Panc1 (cell line): ENCODE data around the gene TMEM218. TPM values are rescaled to one million over a fixed set of nuclear protein-coding genes. Genes with fewer than 3 reads are reported as not detected.

Experiments used
- ATAC-seq: fragments of 200-7000 bp; cut with Tn5 transposase; 2 replicates; pipeline ENCODE4 v1.9.1; 2020; ENCODE audit warnings: mild to moderate bottlenecking, moderate library complexity
- BruUV-seq: library from RNA; stranded (reverse); fragments of 400-500 nt; replicated peaks from 2 replicates; lab custom pipeline; 2021; lab: Mats Ljungman, UMichigan
- CTCF ChIA-PET: fragments of 300-600 bp; sonication (Branson Sonifier 250); formaldehyde crosslinking; loops from one replicate; lab custom pipeline; 2022; ENCODE audit warnings: antibody characterized with exemption; lab: Charles Lee
- POLR2A ChIA-PET: fragments of 300-600 bp; sonication (Branson Sonifier 250); formaldehyde crosslinking; loops from one replicate; lab custom pipeline; 2022; ENCODE audit warnings: antibody characterized with exemption; lab: Charles Lee
- DNase-seq: peaks from one replicate; pipeline ENCODE4 v3.0.0-alpha.2; 2010; ENCODE audit warnings: low read depth, low spot score
- H3K27ac ChIP-seq: 2 replicates; pipeline ENCODE4 v1.5.1; 2011; ENCODE audit warnings: mild to moderate bottlenecking, low read length, inconsistent platforms
- H3K27me3 ChIP-seq: fragments of 200-500 bp; sonication (Bioruptor generic); 2 replicates; pipeline ENCODE4 v1.6.0; 2014; ENCODE audit warnings: low read length, inconsistent platforms; ENCODE audit not compliant: control insufficient read depth, insufficient read depth
- H3K36me3 ChIP-seq: fragments of 200-500 bp; sonication (Bioruptor generic); 2 replicates; pipeline ENCODE4 v1.5.1; 2014; ENCODE audit warnings: inconsistent platforms, mild to moderate bottlenecking, low read length, moderate library complexity; ENCODE audit not compliant: control insufficient read depth, insufficient read depth
- H3K4me1 ChIP-seq: 2 replicates; pipeline ENCODE4 v1.5.1; 2011; ENCODE audit warnings: inconsistent platforms, mild to moderate bottlenecking, low read length, moderate library complexity; ENCODE audit not compliant: control insufficient read depth, insufficient read depth
- H3K4me3 ChIP-seq, 2 experiments: 2 replicates each; pipeline ENCODE4 v1.5.1; 2011 to 2012; ENCODE audit warnings: low read depth in 2 of 2, low read length in 2 of 2, mild to moderate bottlenecking in 2 of 2, inconsistent platforms in 1 of 2, moderate library complexity in 1 of 2
- H3K9me3 ChIP-seq: fragments of 200-500 bp; sonication (Bioruptor generic); 2 replicates; pipeline ENCODE4 v1.5.1; 2014; ENCODE audit warnings: low read depth, mild to moderate bottlenecking, inconsistent platforms, low read length, moderate library complexity; ENCODE audit not compliant: control insufficient read depth, insufficient read depth
- POLR2AphosphoS5 ChIP-seq: IDR thresholded peaks from 2 replicates; pipeline ENCODE4 v1.6.1; 2012; ENCODE audit warnings: mild to moderate bottlenecking, low read depth, low read length, moderate library complexity
- REST ChIP-seq, 2 experiments: IDR thresholded peaks; 2 replicates each; pipeline ENCODE4 v1.6.1; 2011 to 2012; ENCODE audit warnings: low read depth in 2 of 2, control low read depth in 1 of 2, low read length in 1 of 2, mild to moderate bottlenecking in 1 of 2, moderate library complexity in 1 of 2; ENCODE audit not compliant: insufficient read depth in 1 of 2
- SIN3A ChIP-seq: IDR thresholded peaks from 2 replicates; pipeline ENCODE4 v1.6.1; 2012; ENCODE audit warnings: low read depth, mild to moderate bottlenecking, low read length, moderate library complexity, borderline replicate concordance; ENCODE audit not compliant: insufficient read depth
- TCF7L2 ChIP-seq: IDR thresholded peaks from 2 replicates; pipeline ENCODE4 v1.6.1; 2011; ENCODE audit warnings: mild to moderate bottlenecking, low read depth, low read length, inconsistent platforms
- in situ Hi-C: cut with HindIII; loops from 2 replicates; pipeline ENCODE4 v1.10.0; 2016; ENCODE audit warnings: low sequenced_read_pairs, low pct_unique_long_range_greater_than_20kb
- intact Hi-C: fragments of 100-400 bp; cut with micrococcal nuclease; formaldehyde crosslinking; loops from one replicate; pipeline ENCODE4 v1.10.0; 2022; ENCODE audit not compliant: unreplicated experiment
- total RNA-seq: library from RNA; stranded (reverse); gene quantifications from one replicate; pipeline ENCODE4 v1.2.1, GENCODE V29; 2021; ENCODE audit not compliant: unreplicated experiment
- TF ChIP-seq, protein P1 (sequence below): fragments of 450-650 bp; IDR thresholded peaks from 2 replicates; pipeline ENCODE4 v1.5.1; 2017; ENCODE audit warnings: mild to moderate bottlenecking

TMEM218 gene
- total RNA-seq, 1 experiment from 2014 or later = 26.8 TPM

GRCh38 chr11:125110506-125110905 lies 920 bp downstream of the TMEM218 start:
- H3K4me1 ChIP-seq = peaks cover 7% of the 10 kb centered on the region; the same call in 1 of the 2 replicates
- H3K27me3 ChIP-seq = no peaks in the 10 kb centered on the region
- intact Hi-C loops = no loop called here
- POLR2A ChIA-PET = no interaction called here
- H3K4me3 ChIP-seq = peak overlapping the region; percentile 89 to 97
- no peak for ATAC-seq
- H3K36me3 ChIP-seq = no peaks in the 10 kb centered on the region
- DNase-seq = no peak
- H3K27ac ChIP-seq = peak overlapping the region; percentile 96
- BruUV-seq = no TSS peak
- CTCF ChIA-PET = no interaction called here
- TF ChIP-seq REST (IDR thresholded peaks at IDR 0.05; ENCODE audit: insufficient read depth in 1 of 2, low read depth in 2 of 2, low read length in 1 of 2) (no peak), TCF7L2 (no peak), SIN3A (no peak), POLR2AphosphoS5 (no peak)
- TF ChIP-seq, protein P1, sequence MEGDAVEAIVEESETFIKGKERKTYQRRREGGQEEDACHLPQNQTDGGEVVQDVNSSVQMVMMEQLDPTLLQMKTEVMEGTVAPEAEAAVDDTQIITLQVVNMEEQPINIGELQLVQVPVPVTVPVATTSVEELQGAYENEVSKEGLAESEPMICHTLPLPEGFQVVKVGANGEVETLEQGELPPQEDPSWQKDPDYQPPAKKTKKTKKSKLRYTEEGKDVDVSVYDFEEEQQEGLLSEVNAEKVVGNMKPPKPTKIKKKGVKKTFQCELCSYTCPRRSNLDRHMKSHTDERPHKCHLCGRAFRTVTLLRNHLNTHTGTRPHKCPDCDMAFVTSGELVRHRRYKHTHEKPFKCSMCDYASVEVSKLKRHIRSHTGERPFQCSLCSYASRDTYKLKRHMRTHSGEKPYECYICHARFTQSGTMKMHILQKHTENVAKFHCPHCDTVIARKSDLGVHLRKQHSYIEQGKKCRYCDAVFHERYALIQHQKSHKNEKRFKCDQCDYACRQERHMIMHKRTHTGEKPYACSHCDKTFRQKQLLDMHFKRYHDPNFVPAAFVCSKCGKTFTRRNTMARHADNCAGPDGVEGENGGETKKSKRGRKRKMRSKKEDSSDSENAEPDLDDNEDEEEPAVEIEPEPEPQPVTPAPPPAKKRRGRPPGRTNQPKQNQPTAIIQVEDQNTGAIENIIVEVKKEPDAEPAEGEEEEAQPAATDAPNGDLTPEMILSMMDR = no peak
- in situ Hi-C loops = no loop called here
- H3K9me3 ChIP-seq = peaks cover 11% of the 10 kb centered on the region; the same call in 1 of the 2 replicates

DNA sequence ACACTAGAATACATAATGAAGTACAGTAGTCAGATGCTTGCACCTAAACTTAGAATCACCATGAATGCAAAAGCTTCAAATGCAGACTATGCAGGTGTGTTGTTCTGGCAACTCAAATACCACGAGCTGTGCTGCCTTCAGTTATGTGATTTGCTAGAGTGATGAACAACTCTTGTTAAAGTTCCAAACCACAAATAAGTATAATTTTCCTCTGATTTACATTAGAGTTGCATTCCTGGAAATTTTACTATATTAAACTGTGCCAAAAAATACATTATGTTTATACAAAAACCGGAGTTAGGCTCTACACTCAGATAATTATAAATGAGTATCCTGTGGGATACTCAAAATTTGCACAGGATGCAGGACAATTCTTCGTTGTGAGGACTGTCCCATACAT lies 3.0 kb downstream of the TMEM218 start:
- ChIA-PET POLR2A (interaction anchor here (0.6 kb wide), 1 partner anchor 26 kb away, joined by 3 read pairs; no protein-coding TSS in a partner anchor), CTCF (no interaction called here)
- DNase-seq = no peak
- intact Hi-C loops (no loop called here), in situ Hi-C loops (no loop called here)
- Histone ChIP-seq H3K27me3 (no peaks in the 10 kb centered on the region), H3K4me3 (no peak overlapping the region), H3K27ac (no peak overlapping the region), H3K4me1 (peaks cover 7% of the 10 kb centered on the region; the same call in 1 of the 2 replicates), H3K9me3 (peaks cover 11% of the 10 kb centered on the region; the same call in 1 of the 2 replicates), H3K36me3 (no peaks in the 10 kb centered on the region)
- TF ChIP-seq, protein P1 = no peak
- no peak for TF ChIP-seq REST (IDR thresholded peaks at IDR 0.05; ENCODE audit: insufficient read depth in 1 of 2, low read depth in 2 of 2, low read length in 1 of 2)
- BruUV-seq = no TSS peak
- no peak for ATAC-seq
